Bronchial epithelial cell (primary cell): Measurements from ENCODE around the gene E2F7. TPM values are rescaled to one million over a fixed set of nuclear protein-coding genes. Genes with fewer than 3 reads are reported as not detected.

Source experiments
- DNase-seq: peaks from one replicate; pipeline ENCODE4 v3.0.0-alpha.2; 2010; ENCODE audit warnings: low read depth
- FAIRE-seq: peaks from 2 replicates; lab custom pipeline; 2011; peaks lifted over from hg19 to GRCh38; lab: Jason Lieb, UNC
- H3K27me3 ChIP-seq: 2 replicates; pipeline ENCODE4 v1.5.1; 2011; ENCODE audit warnings: low read length; ENCODE audit not compliant: control insufficient read depth, insufficient read depth
- H3K36me3 ChIP-seq: 2 replicates; pipeline ENCODE4 v1.5.1; 2011; ENCODE audit warnings: low read length; ENCODE audit not compliant: control insufficient read depth, insufficient read depth
- H3K4me3 ChIP-seq: 2 replicates; pipeline ENCODE4 v1.5.1; 2011; ENCODE audit warnings: mild to moderate bottlenecking, low read depth, low read length, control low read depth
- CTCF ChIP-seq: IDR thresholded peaks from 2 replicates; pipeline ENCODE4 v1.5.1; 2011; ENCODE audit warnings: mild to moderate bottlenecking, moderate library complexity, low read length, control low read depth, inconsistent platforms; ENCODE audit not compliant: insufficient read depth, severe bottlenecking
- total RNA-seq: library from RNA; depleted of rRNA; stranded (reverse); fragments of >200 nt; gene quantifications from 2 replicates; pipeline ENCODE4 v1.2.1, GENCODE V29; 2014

E2F7 gene
- total RNA-seq, 1 donor from 2014 or later = 3.4 TPM

- Histone ChIP-seq H3K27me3 (peaks cover 3% of the 10 kb centered on the region), H3K4me3 (no peak overlapping the region), H3K36me3 (no peaks in the 10 kb centered on the region)
- TF ChIP-seq CTCF = no peak
- FAIRE-seq (no peak), DNase-seq (no peak)
Observed at GRCh38 chr12:77002382-77002781, 63.0 kb downstream of the E2F7 start.

- DNase-seq = no peak
- TF ChIP-seq CTCF = no peak
- H3K36me3 ChIP-seq = no peaks in the 10 kb centered on the region
- peaks cover 3% of the 10 kb centered on the region for H3K27me3 ChIP-seq
- FAIRE-seq = no peak
- H3K4me3 ChIP-seq = no peak overlapping the region
Observed at GRCh38 chr12:77001276-77001675, 64.1 kb downstream of the E2F7 start.

- no peak for TF ChIP-seq CTCF
- no peak overlapping the region for H3K4me3 ChIP-seq
- no peaks in the 10 kb centered on the region for H3K36me3 ChIP-seq
- peaks cover 3% of the 10 kb centered on the region for H3K27me3 ChIP-seq
- FAIRE-seq (no peak), DNase-seq (no peak)
Observed at GRCh38 chr12:76998908-76999556, 66.3 kb downstream of the E2F7 start.

- FAIRE-seq (no peak), DNase-seq (no peak)
- Histone ChIP-seq H3K36me3 (no peaks in the 10 kb centered on the region), H3K4me3 (no peak overlapping the region), H3K27me3 (peaks cover 3% of the 10 kb centered on the region)
- no peak for TF ChIP-seq CTCF
Observed at GRCh38 chr12:76998386-76998785, 67.0 kb downstream of the E2F7 start.

- H3K4me3 ChIP-seq = no peak overlapping the region
- FAIRE-seq = no peak
- no peaks in the 10 kb centered on the region for H3K36me3 ChIP-seq
- no peak for TF ChIP-seq CTCF
- peaks cover 2% of the 10 kb centered on the region for H3K27me3 ChIP-seq
- no peak for DNase-seq
Observed at GRCh38 chr12:76997011-76997780, 68.2 kb downstream of the E2F7 start.
